Subcutaneous adipose tissue (tissue), 4 donors: Measurements from ENCODE around the gene FICD. TPM values are rescaled to one million over a fixed set of nuclear protein-coding genes. Genes with fewer than 3 reads are reported as not detected.

ENCODE experiments used
- CTCF ChIP-seq: fragments of 450-650 bp; IDR thresholded peaks from one replicate; pipeline ENCODE4 v1.5.1; 2016; ENCODE audit warnings: low read depth, mild to moderate bottlenecking, control low read depth, antibody characterized with exemption, moderate library complexity
- total RNA-seq, 4 donors: library from RNA; depleted of rRNA; stranded (reverse); fragments of >200 nt; gene quantifications; one replicate each; pipeline ENCODE4 v1.1.0, GENCODE V29; 2016

FICD gene
- total RNA-seq, 4 donors from 2014 or later: 4.9 to 9.9 (median 7.4) TPM

- no peak for TF ChIP-seq CTCF
Measured at GRCh38 chr12:108491256-108491655, 23.8 kb upstream of the FICD start.

GRCh38 chr12:108495054-108495453, 20.0 kb upstream of the FICD start:
- no peak for TF ChIP-seq CTCF

GRCh38 chr12:108495823-108496579, 19.1 kb upstream of the FICD start:
- no peak for TF ChIP-seq CTCF

GRCh38 chr12:108498136-108498535, 16.9 kb upstream of the FICD start:
- TF ChIP-seq CTCF: no peak

GRCh38 chr12:108502922-108503321, 12.2 kb upstream of the FICD start:
- TF ChIP-seq CTCF: no peak

GRCh38 chr12:108505129-108505528, 9.9 kb upstream of the FICD start:
- no peak for TF ChIP-seq CTCF

- TF ChIP-seq CTCF: no peak
Measured at GRCh38 chr12:108507971-108508642, 7.0 kb upstream of the FICD start.
